ENCODE data around the gene CCDC154.
"Not testable (repeated sequence)": the region's sequence is repeated elsewhere in the genome, so short reads cannot be mapped to it uniquely, and the experiment has no call there.

Gene CCDC154

GRCh38 chr16:1481906-1482835 is 37.8 kb upstream of the CCDC154 start:
- ChIA-PET CTCF (interaction anchor here (0.7 kb wide), 1 partner anchor 48 kb away, joined by 3 read pairs; no protein-coding TSS in a partner anchor), POLR2A (ENCODE audit: low non-redundant PET) (no interaction called here)
- H3K27ac ChIP-seq, result no peak overlapping the region
- TF ChIP-seq CTCF (conservative IDR thresholded peaks at IDR 0.05; ENCODE audit: low read depth), result no peak
- no peak for DNase-seq (ENCODE audit: low spot score)

GRCh38 chr16:1478937-1479336 is 34.6 kb upstream of the CCDC154 start:
- H3K27ac ChIP-seq; POLR2A ChIA-PET (ENCODE audit: low non-redundant PET); CTCF ChIA-PET; DNase-seq (ENCODE audit: low spot score): not testable (repeated sequence)

- ChIA-PET CTCF (no interaction called here), POLR2A (ENCODE audit: low non-redundant PET) (no interaction called here)
- no peak for DNase-seq (ENCODE audit: low spot score)
- H3K27ac ChIP-seq, result no peak overlapping the region
- TF ChIP-seq CTCF (conservative IDR thresholded peaks at IDR 0.05; ENCODE audit: low read depth), result no peak
These were observed 32.7 kb upstream of the CCDC154 start for GRCh38 chr16:1477033-1477432.

GRCh38 chr16:1475552-1476114 is 31.3 kb upstream of the CCDC154 start:
- TF ChIP-seq CTCF (conservative IDR thresholded peaks at IDR 0.05; ENCODE audit: low read depth), result no peak
- no peak for DNase-seq (ENCODE audit: low spot score)
- H3K27ac ChIP-seq, result peak overlapping the region; percentile 79
- ChIA-PET POLR2A (ENCODE audit: low non-redundant PET) (interaction anchor here (0.6 kb wide), 1 partner anchor 687 kb away, joined by 3 read pairs; the partner anchor contains the start of gene CHTF18), CTCF (interaction anchor here (0.5 kb wide), 1 partner anchor 768 kb away, joined by 4 read pairs; no protein-coding TSS in a partner anchor)

GRCh38 chr16:1474796-1475551 is 30.6 kb upstream of the CCDC154 start, which contains the start of gene CLCN7:
TSS of gene CLCN7 (minus strand) at chr16:1475028. CDS start at chr16:1474974, 54 bp downstream.
- H3K27ac ChIP-seq, result peak within 1 kb of the TSS; percentile 79
- ChIA-PET CTCF (interaction anchor here (0.5 kb wide), 1 partner anchor 767 kb away, joined by 4 read pairs; no protein-coding TSS in a partner anchor), POLR2A (ENCODE audit: low non-redundant PET) (interaction anchor here (0.6 to 0.7 kb wide), 3 partner anchors 135 to 686 kb away, joined by 3 to 4 read pairs (median 3); partner anchors contain the start of gene CHTF18)
- peak; percentile 92 for DNase-seq (ENCODE audit: low spot score)
- no peak for TF ChIP-seq CTCF (conservative IDR thresholded peaks at IDR 0.05; ENCODE audit: low read depth)

- ChIA-PET CTCF (no interaction called here), POLR2A (ENCODE audit: low non-redundant PET) (interaction anchor here (0.7 kb wide), 2 partner anchors 136 to 295 kb away, joined by 3 to 4 read pairs; no protein-coding TSS in a partner anchor)
- no peak for TF ChIP-seq CTCF (conservative IDR thresholded peaks at IDR 0.05; ENCODE audit: low read depth)
- DNase-seq (ENCODE audit: low spot score), result peak; percentile 22
- H3K27ac ChIP-seq, result peak overlapping the region; percentile 79
These were observed 29.9 kb upstream of the CCDC154 start for GRCh38 chr16:1474082-1474795.

Data from RWPE1 (cell line).